HepG2 (cell line): ENCODE data around the gene CD300LB. TPM values are rescaled to one million over a fixed set of nuclear protein-coding genes. Genes with fewer than 3 reads are reported as not detected.
A peak's percentile ranks its signal among the peaks of the same experiment; 100 is the strongest.

ENCODE experiments used
- ATAC-seq: fragments of 200-7000 bp; cut with Tn5 transposase; 3 replicates; pipeline ENCODE4 v1.9.1; 2020; ENCODE audit warnings: mild to moderate bottlenecking, moderate library complexity
- BruUV-seq: library from RNA; stranded (reverse); fragments of 400-500 nt; replicated peaks from 2 replicates; lab custom pipeline; 2021; lab: Mats Ljungman, UMichigan
- CTCF ChIA-PET: fragments of 300-600 bp; formaldehyde crosslinking; extraction: SDS; loops from one replicate; lab custom pipeline; 2021; ENCODE audit warnings: low total read pairs, inconsistent platforms, low intra/inter-chr PET ratio; lab: Yijun Ruan, JAX
- POLR2A ChIA-PET: fragments of 350-600 bp; sonication (Branson Sonifier 250); formaldehyde crosslinking; loops from one replicate; lab custom pipeline; 2020; ENCODE audit warnings: antibody characterized with exemption, inconsistent platforms; lab: Yijun Ruan, JAX
- DNase-seq: peaks from one replicate; pipeline ENCODE4 v3.0.0-alpha.2; 2015; ENCODE audit warnings: low spot score
- FAIRE-seq: peaks from 3 replicates; lab custom pipeline; 2011; peaks lifted over from hg19 to GRCh38; lab: Jason Lieb, UNC
- H2AFZ ChIP-seq: one replicate; pipeline ENCODE4 v1.6.1; 2011; ENCODE audit warnings: low read length, inconsistent platforms
- H3K27ac ChIP-seq: fragments of 300-600 bp; 3 replicates; pipeline ENCODE4 v1.8.0; 2011; ENCODE audit warnings: mixed run types, mild to moderate bottlenecking, mixed read lengths, low read length, inconsistent platforms; ENCODE audit not compliant: insufficient read depth; ENCODE audit errors: extremely low read length
- H3K27me3 ChIP-seq, 2 experiments: fragments of 200-600 bp in 1 of 2; 2 replicates in 1 of 2; 3 replicates in 1 of 2; pipeline versions ENCODE4 v1.6.0 to v1.8.0; 2011; ENCODE audit warnings: low read length in 2 of 2, mild to moderate bottlenecking in 2 of 2, moderate library complexity in 2 of 2, inconsistent platforms in 1 of 2; ENCODE audit not compliant: insufficient read depth in 2 of 2, control insufficient read depth in 1 of 2
- H3K36me3 ChIP-seq, 2 experiments: fragments of 200-600 bp in 1 of 2; replicated peaks in 1 of 2; 2 replicates in 1 of 2; 3 replicates in 1 of 2; pipeline versions ENCODE4 v1.5.1 to v1.8.0; 2011; ENCODE audit warnings: low read length in 2 of 2, inconsistent platforms in 1 of 2; ENCODE audit not compliant: insufficient read depth in 2 of 2, control insufficient read depth in 1 of 2
- H3K4me1 ChIP-seq: 2 replicates; pipeline ENCODE4 v1.5.1; 2012; ENCODE audit warnings: low read length, inconsistent platforms; ENCODE audit not compliant: insufficient read depth
- H3K4me2 ChIP-seq: 2 replicates; pipeline ENCODE4 v1.6.0; 2011; ENCODE audit warnings: low read depth, low read length, inconsistent platforms
- H3K4me3 ChIP-seq, 3 experiments: fragments of 200-600 bp in 1 of 3; sonication (generic), shearing (Covaris generic) in 1 of 3; replicated peaks in 1 of 3; 2 replicates each; pipeline ENCODE4 v1.5.1; 2011 to 2016; ENCODE audit warnings: low read length in 3 of 3, inconsistent platforms in 2 of 3, low read depth in 2 of 3, mild to moderate bottlenecking in 2 of 3, control low read depth in 1 of 3, mixed read lengths in 1 of 3; ENCODE audit not compliant: insufficient read depth in 1 of 3
- H3K79me2 ChIP-seq: one replicate; pipeline ENCODE4 v1.6.1; 2011; ENCODE audit warnings: low read length, inconsistent platforms; ENCODE audit not compliant: insufficient read depth
- H3K9ac ChIP-seq: 2 replicates; pipeline ENCODE4 v1.6.0; 2011; ENCODE audit warnings: mild to moderate bottlenecking, low read depth, low read length, inconsistent platforms; ENCODE audit not compliant: insufficient read depth
- H3K9me3 ChIP-seq: 2 replicates; pipeline ENCODE4 v1.5.1; 2012; ENCODE audit warnings: mild to moderate bottlenecking, low read length
- H4K20me1 ChIP-seq: 2 replicates; pipeline ENCODE4 v1.6.0; 2011; ENCODE audit warnings: inconsistent platforms, mild to moderate bottlenecking, low read length, moderate library complexity; ENCODE audit not compliant: insufficient read depth
- CEBPB ChIP-seq: IDR thresholded peaks from 2 replicates; pipeline ENCODE4 v1.6.1; 2011; ENCODE audit warnings: low read depth, low read length, improper control_type of control experiment, borderline replicate concordance
- GABPA ChIP-seq, 2 experiments: IDR thresholded peaks; 2 replicates each; pipeline ENCODE4 v1.6.1; 2011 to 2016; ENCODE audit warnings: low read depth in 2 of 2, low read length in 1 of 2, missing biosample characterization in 1 of 2, missing genetic modification characterization in 1 of 2
- JUNB ChIP-seq: sonication (generic); formaldehyde crosslinking; IDR thresholded peaks from 2 replicates; pipeline ENCODE4 v1.8.0; 2022; ENCODE audit warnings: missing genetic modification reagents, mild to moderate bottlenecking, borderline replicate concordance
- MAFK ChIP-seq, 2 experiments: IDR thresholded peaks in 1 of 2; conservative IDR thresholded peaks in 1 of 2; 2 replicates each; pipeline ENCODE4 v1.6.1; 2011; ENCODE audit warnings: improper control_type of control experiment in 2 of 2, low read length in 2 of 2
- RFX5 ChIP-seq: IDR thresholded peaks from 2 replicates; pipeline ENCODE4 v1.6.1; 2011; ENCODE audit warnings: low read depth, low read length, improper control_type of control experiment
- SP140L ChIP-seq: sonication (generic); formaldehyde crosslinking; IDR thresholded peaks from 2 replicates; pipeline ENCODE4 v1.4.0; 2020; ENCODE audit warnings: missing genetic modification reagents, borderline replicate concordance
- XBP1 ChIP-seq: sonication (generic); formaldehyde crosslinking; IDR thresholded peaks from 2 replicates; pipeline ENCODE4 v1.5.0; 2020; ENCODE audit warnings: missing genetic modification reagents
- ZNF263 ChIP-seq: sonication (generic); formaldehyde crosslinking; IDR thresholded peaks from 2 replicates; pipeline ENCODE4 v1.4.0; 2020; ENCODE audit warnings: missing genetic modification reagents
- ZNF615 ChIP-seq: sonication (generic); formaldehyde crosslinking; IDR thresholded peaks from 2 replicates; pipeline ENCODE4 v1.5.0; 2020; ENCODE audit warnings: mild to moderate bottlenecking, missing genetic modification reagents, borderline replicate concordance
- ZNF713 ChIP-seq: sonication (generic); formaldehyde crosslinking; IDR thresholded peaks from 2 replicates; pipeline ENCODE4 v1.4.0; 2020; ENCODE audit warnings: mild to moderate bottlenecking, missing genetic modification reagents
- WGBS: methylation state at CpG from one replicate; pipeline ENCODE4 v1.1.6; 2017; ENCODE audit warnings: low lambda C conversion rate; 5-methylcytosine and 5-hydroxymethylcytosine counted together
- in situ Hi-C: cut with HindIII; loops from 2 replicates; pipeline ENCODE4 v1.10.0; 2017; ENCODE audit warnings: low pct_unique_long_range_greater_than_20kb; ENCODE audit not compliant: extremely low pct_ligation_motif_present
- intact Hi-C: fragments of 100-400 bp; cut with micrococcal nuclease; formaldehyde crosslinking; loops from one replicate; pipeline ENCODE4 v1.10.0; 2022; ENCODE audit not compliant: unreplicated experiment
- polyA plus RNA-seq, 8 experiments: library from polyadenylated mRNA; depleted of rRNA in 3 of 8; stranded (reverse) in 7 of 8; unstranded in 1 of 8; fragments of >200 nt; fragmentation: Illumina TruSeq in 4 of 8; extraction: Trizol in 4 of 8; gene quantifications; 2 replicates each; pipeline versions ENCODE4 v1.2.1 to v1.2.3, GENCODE V29; 2011 to 2016; ENCODE audit warnings: low read depth in 4 of 8, missing spikeins in 1 of 8, mixed read lengths in 1 of 8; ENCODE audit not compliant: insufficient read depth in 1 of 8
- total RNA-seq, 5 experiments: library from RNA; depleted of rRNA; stranded (reverse); fragments of >200 nt; fragmentation: Illumina TruSeq; extraction: Trizol; gene quantifications; 2 replicates each; pipeline ENCODE4 v1.2.3, GENCODE V29; 2016; ENCODE audit warnings: low read depth in 1 of 5
- TF ChIP-seq, protein P1 (sequence below): sonication (generic); formaldehyde crosslinking; IDR thresholded peaks from 2 replicates; pipeline ENCODE4 v1.5.0; 2020; ENCODE audit warnings: missing genetic modification reagents, mild to moderate bottlenecking, borderline replicate concordance
- TF ChIP-seq, protein P2 (sequence below): sonication (generic); formaldehyde crosslinking; IDR thresholded peaks from 2 replicates; pipeline ENCODE4 v1.4.0; 2020; ENCODE audit warnings: missing genetic modification reagents, borderline replicate concordance
- TF ChIP-seq, protein P3 (sequence below): IDR thresholded peaks from 2 replicates; pipeline ENCODE4 v1.6.1; 2016

CD300LB gene
- total and polyA plus RNA-seq, 2 of the 13 experiments (the other 11 are each of a cell fraction or from before 2014, with no cell fraction given), result not detected

DNA sequence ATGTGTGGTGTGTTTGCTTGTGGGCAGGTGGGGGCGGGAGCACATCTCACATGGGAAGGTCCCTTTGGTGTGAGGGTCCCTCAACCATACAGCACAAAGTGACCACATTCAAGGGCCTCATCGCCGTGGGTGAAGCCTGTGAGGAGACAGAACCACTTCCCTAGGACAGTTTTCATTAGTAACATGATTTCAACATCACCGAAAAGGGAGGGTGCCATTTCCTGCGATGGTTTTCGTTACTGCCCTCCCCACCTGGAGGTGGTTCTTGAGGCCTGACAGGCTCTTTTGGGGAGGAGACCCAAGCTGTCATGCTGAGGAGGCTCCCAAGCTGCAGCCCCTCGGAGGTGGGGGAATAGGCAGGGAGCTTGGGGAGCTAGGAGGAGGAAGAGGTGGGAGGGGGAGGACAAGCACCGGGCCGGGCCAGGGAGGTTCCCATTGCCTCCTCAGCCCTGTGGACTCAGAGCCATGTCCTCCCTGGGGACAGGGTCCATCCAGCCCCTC is 9.5 kb downstream of the CD300LB start:
- ATAC-seq (no peak), DNase-seq (no peak)

DNA sequence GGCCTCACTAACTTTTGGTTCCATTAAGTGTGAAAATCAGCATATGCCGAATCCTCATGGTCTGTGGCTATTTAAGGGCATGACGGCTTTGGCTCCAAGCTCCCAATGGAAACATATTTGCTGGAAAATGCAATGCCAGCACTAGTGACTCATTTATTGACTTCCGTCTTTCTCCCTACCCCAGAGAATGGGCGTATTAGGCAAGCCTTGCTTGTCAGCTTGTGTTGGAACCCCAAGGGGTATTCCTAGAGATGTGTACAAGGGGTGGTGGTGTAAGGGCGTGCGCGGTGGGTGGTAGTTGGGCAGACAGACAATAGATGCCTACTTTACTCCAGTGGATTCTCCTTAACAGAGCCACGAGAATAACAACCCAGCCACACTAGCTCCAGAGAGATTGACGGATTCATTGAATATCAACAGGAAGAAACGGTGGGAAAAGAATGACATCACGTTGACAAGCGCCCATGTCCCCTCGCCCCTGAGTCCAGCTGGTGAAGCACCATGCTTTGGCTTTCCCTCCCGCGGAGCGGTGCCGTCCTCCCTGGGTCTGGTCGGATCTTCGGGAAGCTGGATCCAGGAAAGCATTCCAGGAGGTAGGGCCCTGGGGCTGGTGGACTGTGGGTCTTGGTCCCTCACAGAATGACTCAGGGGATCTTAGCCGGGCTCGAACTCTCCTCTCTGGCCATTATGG is 10.3 kb downstream of the CD300LB start:
- intact Hi-C loops (no loop called here), in situ Hi-C loops (no loop called here)
- FAIRE-seq (no peak), ATAC-seq (no peak), DNase-seq (no peak)
- H3K9me3 ChIP-seq, result 0 out of 2 replicates have a peak, but pooled peaks cover 4% of the 10 kb centered on the region
- H3K36me3 ChIP-seq, result no peaks in the 10 kb centered on the region
- H3K79me2 ChIP-seq, result no peaks in the 10 kb centered on the region
- no peak overlapping the region for H3K4me2 ChIP-seq
- H3K27me3 ChIP-seq, result peaks cover under 1 to 56% of the 10 kb centered on the region in 2 experiments; a peak in 4 of 5 replicates
- no TSS peak for BruUV-seq
- 53% methylated on average over 21 of the region's 21 CpGs for WGBS
- H2AFZ ChIP-seq, result no peak overlapping the region
- H3K4me3 ChIP-seq, result no peak overlapping the region
- POLR2A ChIA-PET, result no interaction called here
- H3K4me1 ChIP-seq, result peaks cover 11% of the 10 kb centered on the region; the same call in 1 of the 2 replicates
- H4K20me1 ChIP-seq, result no peaks in the 10 kb centered on the region
- no peak overlapping the region for H3K9ac ChIP-seq
- CTCF ChIA-PET, result no interaction called here
- no peak overlapping the region for H3K27ac ChIP-seq
- TF ChIP-seq ZNF713 (CRISPR knock-in tag) (no peak), MAFK (conservative IDR thresholded peaks at IDR 0.05 in 1 of 2, IDR thresholded peaks at IDR 0.05 in 1 of 2; ENCODE audit: low read length in 2 of 2) (peak; percentile 30 to 34; a peak in 2 of 4 replicates), JUNB (CRISPR knock-in tag) (no peak), ZNF263 (CRISPR knock-in tag) (no peak), GABPA (IDR thresholded peaks at IDR 0.05; ENCODE audit: low read depth, low read length) (no peak), GABPA (CRISPR knock-in tag; IDR thresholded peaks at IDR 0.05; ENCODE audit: low read depth) (0 out of 2 replicates have a peak, but pooled peaks have one; percentile 16), SP140L (CRISPR knock-in tag) (no peak), ZNF615 (CRISPR knock-in tag) (no peak), XBP1 (CRISPR knock-in tag) (no peak)
- TF ChIP-seq, protein P1, sequence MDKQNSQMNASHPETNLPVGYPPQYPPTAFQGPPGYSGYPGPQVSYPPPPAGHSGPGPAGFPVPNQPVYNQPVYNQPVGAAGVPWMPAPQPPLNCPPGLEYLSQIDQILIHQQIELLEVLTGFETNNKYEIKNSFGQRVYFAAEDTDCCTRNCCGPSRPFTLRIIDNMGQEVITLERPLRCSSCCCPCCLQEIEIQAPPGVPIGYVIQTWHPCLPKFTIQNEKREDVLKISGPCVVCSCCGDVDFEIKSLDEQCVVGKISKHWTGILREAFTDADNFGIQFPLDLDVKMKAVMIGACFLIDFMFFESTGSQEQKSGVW, result no peak
- TF ChIP-seq, protein P2, sequence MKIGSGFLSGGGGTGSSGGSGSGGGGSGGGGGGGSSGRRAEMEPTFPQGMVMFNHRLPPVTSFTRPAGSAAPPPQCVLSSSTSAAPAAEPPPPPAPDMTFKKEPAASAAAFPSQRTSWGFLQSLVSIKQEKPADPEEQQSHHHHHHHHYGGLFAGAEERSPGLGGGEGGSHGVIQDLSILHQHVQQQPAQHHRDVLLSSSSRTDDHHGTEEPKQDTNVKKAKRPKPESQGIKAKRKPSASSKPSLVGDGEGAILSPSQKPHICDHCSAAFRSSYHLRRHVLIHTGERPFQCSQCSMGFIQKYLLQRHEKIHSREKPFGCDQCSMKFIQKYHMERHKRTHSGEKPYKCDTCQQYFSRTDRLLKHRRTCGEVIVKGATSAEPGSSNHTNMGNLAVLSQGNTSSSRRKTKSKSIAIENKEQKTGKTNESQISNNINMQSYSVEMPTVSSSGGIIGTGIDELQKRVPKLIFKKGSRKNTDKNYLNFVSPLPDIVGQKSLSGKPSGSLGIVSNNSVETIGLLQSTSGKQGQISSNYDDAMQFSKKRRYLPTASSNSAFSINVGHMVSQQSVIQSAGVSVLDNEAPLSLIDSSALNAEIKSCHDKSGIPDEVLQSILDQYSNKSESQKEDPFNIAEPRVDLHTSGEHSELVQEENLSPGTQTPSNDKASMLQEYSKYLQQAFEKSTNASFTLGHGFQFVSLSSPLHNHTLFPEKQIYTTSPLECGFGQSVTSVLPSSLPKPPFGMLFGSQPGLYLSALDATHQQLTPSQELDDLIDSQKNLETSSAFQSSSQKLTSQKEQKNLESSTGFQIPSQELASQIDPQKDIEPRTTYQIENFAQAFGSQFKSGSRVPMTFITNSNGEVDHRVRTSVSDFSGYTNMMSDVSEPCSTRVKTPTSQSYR (CRISPR knock-in tag), result no peak
- TF ChIP-seq, protein P3, sequence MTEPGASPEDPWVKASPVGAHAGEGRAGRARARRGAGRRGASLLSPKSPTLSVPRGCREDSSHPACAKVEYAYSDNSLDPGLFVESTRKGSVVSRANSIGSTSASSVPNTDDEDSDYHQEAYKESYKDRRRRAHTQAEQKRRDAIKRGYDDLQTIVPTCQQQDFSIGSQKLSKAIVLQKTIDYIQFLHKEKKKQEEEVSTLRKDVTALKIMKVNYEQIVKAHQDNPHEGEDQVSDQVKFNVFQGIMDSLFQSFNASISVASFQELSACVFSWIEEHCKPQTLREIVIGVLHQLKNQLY (CRISPR knock-in tag), result no peak

More for the DNA sequence above, 9.5 kb downstream of the CD300LB start:
- POLR2A ChIA-PET, result no interaction called here
- BruUV-seq, result no TSS peak
- 0 out of 2 replicates have a peak, but pooled peaks cover 4% of the 10 kb centered on the region for H3K9me3 ChIP-seq
- in situ Hi-C loops, result no loop called here
- no peak overlapping the region for H3K4me3 ChIP-seq
- no peaks in the 10 kb centered on the region for H4K20me1 ChIP-seq
- intact Hi-C loops, result no loop called here
- no peak overlapping the region for H2AFZ ChIP-seq
- H3K27ac ChIP-seq, result no peak overlapping the region
- H3K4me1 ChIP-seq, result peaks cover 11% of the 10 kb centered on the region; the same call in 1 of the 2 replicates
- no peak for FAIRE-seq
- 26% methylated on average over 8 of the region's 9 CpGs for WGBS
- H3K4me2 ChIP-seq, result no peak overlapping the region
- no peak overlapping the region for H3K9ac ChIP-seq
- CTCF ChIA-PET, result no interaction called here
- 0 out of 2 replicates have a peak, but pooled peaks have one; percentile 23 for TF ChIP-seq CEBPB
- TF ChIP-seq RFX5, result no peak
- TF ChIP-seq, all 625 proteins: peak for 1
- no peaks in the 10 kb centered on the region for H3K36me3 ChIP-seq
- H3K27me3 ChIP-seq, result peaks cover 2 to 65% of the 10 kb centered on the region in 2 experiments; a peak in 4 of 5 replicates
- no peaks in the 10 kb centered on the region for H3K79me2 ChIP-seq
